SU-DHL-6 (cell line): Measurements from ENCODE around the gene ECHS1.

Source experiments
- H2AFZ ChIP-seq: fragments of 200-600 bp; sonication (generic); 2 replicates; pipeline ENCODE4 v1.6.1; 2014; ENCODE audit warnings: low read depth, mild to moderate bottlenecking, moderate library complexity, mixed read lengths, antibody characterized with exemption, low read length; ENCODE audit not compliant: severe bottlenecking
- H3F3A ChIP-seq: fragments of 200-600 bp; shearing (Covaris generic); 2 replicates; pipeline ENCODE4 v1.6.0; 2016; ENCODE audit warnings: antibody characterized with exemption, mild to moderate bottlenecking; ENCODE audit not compliant: insufficient read depth
- H3K27ac ChIP-seq: fragments of 200-600 bp; sonication (generic); 2 replicates; pipeline ENCODE4 v1.5.1; 2016; ENCODE audit warnings: low read depth, mild to moderate bottlenecking, low read length, moderate library complexity, mixed read lengths
- H3K27me3 ChIP-seq: fragments of 200-600 bp; sonication (generic), shearing (Covaris generic); 2 replicates; pipeline ENCODE4 v1.6.0; 2014; ENCODE audit warnings: mild to moderate bottlenecking, low read length
- H3K36me3 ChIP-seq: fragments of 200-600 bp; sonication (generic); 2 replicates; pipeline ENCODE4 v1.6.1; 2014; ENCODE audit warnings: mild to moderate bottlenecking, low read length, mixed read lengths
- H3K4me2 ChIP-seq: fragments of 300-600, 200-600 bp; shearing (Covaris generic), sonication (generic); 2 replicates; pipeline ENCODE4 v1.6.0; 2014; ENCODE audit warnings: low read length, low read depth, mild to moderate bottlenecking; ENCODE audit not compliant: poor library complexity, severe bottlenecking
- H3K4me3 ChIP-seq: fragments of 200-600 bp; sonication (generic); 2 replicates; pipeline ENCODE4 v1.5.1; 2014; ENCODE audit warnings: antibody characterized with exemption, low read length, mild to moderate bottlenecking, mixed read lengths; ENCODE audit not compliant: insufficient read depth, poor library complexity, severe bottlenecking
- H3K79me2 ChIP-seq: fragments of 200-600 bp; sonication (generic); 2 replicates; pipeline ENCODE4 v1.6.1; 2014; ENCODE audit warnings: mild to moderate bottlenecking, low read length, moderate library complexity; ENCODE audit not compliant: insufficient read depth
- H3K9ac ChIP-seq: fragments of 200-600 bp; sonication (generic); 2 replicates; pipeline ENCODE4 v1.7.0; 2014; ENCODE audit warnings: mild to moderate bottlenecking, low read length
- H3K9me2 ChIP-seq: fragments of 200-600 bp; sonication (generic); replicated peaks from 2 replicates; pipeline ENCODE4 v1.6.1; 2014; ENCODE audit warnings: low read length; ENCODE audit not compliant: insufficient read depth
- H3K9me3 ChIP-seq: fragments of 200-600 bp; sonication (generic); 2 replicates; pipeline ENCODE4 v1.6.1; 2014; ENCODE audit warnings: low read length, mixed read lengths; ENCODE audit not compliant: insufficient read depth
- H4K20me1 ChIP-seq: fragments of 200-600 bp; sonication (generic); 2 replicates; pipeline ENCODE4 v1.6.1; 2014; ENCODE audit warnings: low read depth, mild to moderate bottlenecking, antibody characterized with exemption, low read length, moderate library complexity, mixed read lengths
- EZH2phosphoT487 ChIP-seq: fragments of 200-600 bp; sonication (generic), shearing (Covaris generic); conservative IDR thresholded peaks from 2 replicates; pipeline ENCODE4 v1.6.1; 2018; ENCODE audit warnings: mild to moderate bottlenecking, antibody characterized with exemption, low read length, moderate library complexity, mixed read lengths
- TF ChIP-seq, protein P1 (sequence below): fragments of 200-600 bp; sonication (generic); IDR thresholded peaks from one replicate; pipeline ENCODE4 v1.5.1; 2017; ENCODE audit warnings: antibody characterized with exemption, mild to moderate bottlenecking, low read length, moderate library complexity; ENCODE audit not compliant: insufficient read depth, poor library complexity, severe bottlenecking

Gene ECHS1

DNA sequence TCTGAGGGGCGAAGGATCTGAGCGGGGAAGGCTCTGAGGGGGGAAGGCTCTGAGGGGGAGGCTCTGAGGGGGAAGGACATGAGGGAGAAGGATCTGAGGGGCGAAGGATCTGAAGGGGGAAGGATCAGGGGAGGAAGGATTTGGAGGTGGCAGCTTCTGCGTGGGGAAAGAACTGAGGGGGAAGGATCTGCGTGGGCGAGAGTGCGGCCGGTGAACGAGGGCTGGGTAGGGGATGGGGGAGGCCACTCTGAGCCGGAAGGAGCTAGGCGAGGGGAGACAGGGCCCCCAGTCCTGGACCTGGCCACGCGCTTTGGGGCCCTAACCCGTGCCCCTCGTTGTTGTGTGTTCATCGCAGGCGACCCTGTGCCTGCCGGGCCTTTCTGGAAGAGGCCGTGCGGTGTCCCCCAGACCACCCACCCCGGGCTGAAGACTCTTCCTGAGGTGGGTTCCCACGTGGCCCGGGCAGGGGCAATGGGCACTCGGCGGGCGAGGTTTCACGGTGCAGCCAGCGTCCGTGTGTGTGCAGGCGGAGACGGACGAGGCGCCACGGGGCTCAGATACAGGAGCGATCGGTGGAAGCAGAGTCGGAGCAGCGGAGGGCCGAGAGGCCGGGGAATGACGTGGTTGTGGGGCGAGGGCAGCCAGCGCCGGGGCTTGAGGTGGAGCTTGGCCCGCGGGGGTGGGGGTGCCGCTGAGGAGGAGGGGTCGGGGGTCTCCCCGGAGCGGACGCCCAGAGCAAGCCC is 38.5 kb downstream of the ECHS1 start:
- no peaks in the 10 kb centered on the region for H3F3A ChIP-seq
- H3K9me2 ChIP-seq: no peaks in the 10 kb centered on the region
- no peak overlapping the region for H3K4me2 ChIP-seq
- no peaks in the 10 kb centered on the region for H3K79me2 ChIP-seq
- no peaks in the 10 kb centered on the region; the same call in 1 of the 2 replicates for H3K9me3 ChIP-seq
- no peak overlapping the region for H3K4me3 ChIP-seq
- no peaks in the 10 kb centered on the region for H3K36me3 ChIP-seq
- H2AFZ ChIP-seq: no peak overlapping the region
- no peak overlapping the region for H3K27ac ChIP-seq
- H3K27me3 ChIP-seq: no peaks in the 10 kb centered on the region
- H3K9ac ChIP-seq: no peak overlapping the region
- H4K20me1 ChIP-seq: no peaks in the 10 kb centered on the region
- TF ChIP-seq, protein P1, sequence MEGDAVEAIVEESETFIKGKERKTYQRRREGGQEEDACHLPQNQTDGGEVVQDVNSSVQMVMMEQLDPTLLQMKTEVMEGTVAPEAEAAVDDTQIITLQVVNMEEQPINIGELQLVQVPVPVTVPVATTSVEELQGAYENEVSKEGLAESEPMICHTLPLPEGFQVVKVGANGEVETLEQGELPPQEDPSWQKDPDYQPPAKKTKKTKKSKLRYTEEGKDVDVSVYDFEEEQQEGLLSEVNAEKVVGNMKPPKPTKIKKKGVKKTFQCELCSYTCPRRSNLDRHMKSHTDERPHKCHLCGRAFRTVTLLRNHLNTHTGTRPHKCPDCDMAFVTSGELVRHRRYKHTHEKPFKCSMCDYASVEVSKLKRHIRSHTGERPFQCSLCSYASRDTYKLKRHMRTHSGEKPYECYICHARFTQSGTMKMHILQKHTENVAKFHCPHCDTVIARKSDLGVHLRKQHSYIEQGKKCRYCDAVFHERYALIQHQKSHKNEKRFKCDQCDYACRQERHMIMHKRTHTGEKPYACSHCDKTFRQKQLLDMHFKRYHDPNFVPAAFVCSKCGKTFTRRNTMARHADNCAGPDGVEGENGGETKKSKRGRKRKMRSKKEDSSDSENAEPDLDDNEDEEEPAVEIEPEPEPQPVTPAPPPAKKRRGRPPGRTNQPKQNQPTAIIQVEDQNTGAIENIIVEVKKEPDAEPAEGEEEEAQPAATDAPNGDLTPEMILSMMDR: no peak
- no peak for TF ChIP-seq EZH2phosphoT487

DNA sequence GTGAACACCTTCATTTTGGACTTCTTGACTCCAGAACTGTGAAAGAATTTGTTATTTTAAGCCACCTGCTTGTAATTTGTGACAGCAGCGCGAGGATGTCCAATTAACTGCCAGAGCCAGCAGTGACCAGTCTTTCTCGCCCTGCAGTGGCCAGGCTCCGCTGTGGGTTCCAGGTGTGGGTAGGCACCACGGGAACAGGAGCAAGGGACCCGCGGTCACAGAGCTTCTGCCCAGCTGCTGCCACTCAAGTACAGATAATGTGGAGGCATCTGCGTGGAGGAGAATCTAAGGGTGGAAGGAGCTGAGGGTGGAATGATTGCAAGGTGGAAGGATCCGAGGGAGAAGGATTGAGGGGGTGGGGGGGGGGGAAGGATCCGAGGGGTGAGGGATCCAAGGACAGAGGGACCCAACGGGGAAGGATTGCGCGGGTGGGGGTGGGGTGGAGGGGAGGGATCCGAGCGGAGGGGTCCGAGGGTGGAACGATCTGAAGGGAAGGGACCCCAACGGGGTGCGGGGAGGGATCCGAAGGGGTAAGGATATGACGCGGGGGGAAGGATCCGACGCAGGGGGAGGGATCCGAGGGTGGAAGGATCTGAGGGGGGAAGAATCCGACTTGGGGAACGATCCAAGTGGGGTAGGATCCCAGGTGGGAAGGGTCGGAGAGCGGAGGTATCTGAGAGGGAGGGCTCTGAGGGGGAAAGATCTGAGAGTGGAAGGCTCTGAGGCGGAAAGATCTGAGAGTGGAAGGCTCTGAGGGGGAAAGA is 40.0 kb downstream of the ECHS1 start:
- Histone ChIP-seq H4K20me1 (no peaks in the 10 kb centered on the region), H2AFZ (no peak overlapping the region), H3K9ac (no peak overlapping the region), H3F3A (0 out of 2 replicates have a peak, but pooled peaks cover 5% of the 10 kb centered on the region), H3K9me3 (no peaks in the 10 kb centered on the region; the same call in 1 of the 2 replicates), H3K4me3 (no peak overlapping the region), H3K9me2 (no peaks in the 10 kb centered on the region), H3K27ac (no peak overlapping the region), H3K79me2 (no peaks in the 10 kb centered on the region), H3K27me3 (no peaks in the 10 kb centered on the region), H3K36me3 (no peaks in the 10 kb centered on the region), H3K4me2 (no peak overlapping the region)
- no peak for TF ChIP-seq EZH2phosphoT487
- TF ChIP-seq, protein P1: no peak

DNA sequence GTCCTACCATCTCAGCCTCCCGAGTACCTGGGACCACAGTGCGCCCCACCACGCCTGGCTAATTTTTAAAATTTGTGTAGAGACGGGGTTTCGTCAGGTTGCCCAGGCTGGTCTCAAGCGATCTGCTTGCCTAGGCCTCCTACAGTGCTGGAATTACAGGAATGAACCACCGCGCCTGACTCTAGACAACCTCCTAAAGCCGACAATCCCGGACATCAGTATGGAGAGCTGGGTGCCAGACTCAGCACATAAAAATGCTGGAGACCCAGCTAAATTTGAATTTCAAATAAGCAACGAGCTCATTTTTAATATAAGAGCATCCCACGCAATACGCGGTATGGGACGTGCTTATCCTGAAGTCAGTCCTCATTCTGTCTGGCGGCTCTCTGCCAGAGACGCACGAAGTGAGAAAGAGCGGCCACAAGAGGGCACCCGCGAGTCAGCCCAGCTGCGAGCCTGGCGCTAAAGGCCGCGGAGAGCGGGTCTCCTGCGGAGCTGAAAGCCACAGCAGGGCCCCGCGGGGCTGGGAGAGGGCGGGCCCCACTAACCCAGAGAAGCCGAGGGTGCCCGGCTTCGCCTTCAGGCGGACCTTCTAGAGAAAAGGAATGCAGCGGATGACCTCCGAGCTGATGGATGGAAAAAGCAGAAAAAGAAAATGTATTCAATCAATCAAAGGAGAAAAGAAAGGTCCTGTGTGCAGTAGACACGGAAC is 43.5 kb downstream of the ECHS1 start:
- peak overlapping the region; percentile 41 for H3K4me2 ChIP-seq
- no peaks in the 10 kb centered on the region for H3K9me2 ChIP-seq
- no peaks in the 10 kb centered on the region for H3K36me3 ChIP-seq
- H3K9me3 ChIP-seq: no peaks in the 10 kb centered on the region
- H3K27me3 ChIP-seq: no peaks in the 10 kb centered on the region
- TF ChIP-seq, protein P1: peak; percentile 93
- TF ChIP-seq EZH2phosphoT487: no peak
- H4K20me1 ChIP-seq: no peaks in the 10 kb centered on the region
- no peak overlapping the region for H3K27ac ChIP-seq
- no peak overlapping the region for H3K9ac ChIP-seq
- 0 out of 2 replicates have a peak, but pooled peaks cover 5% of the 10 kb centered on the region for H3F3A ChIP-seq
- no peaks in the 10 kb centered on the region for H3K79me2 ChIP-seq
- no peak overlapping the region for H3K4me3 ChIP-seq
- H2AFZ ChIP-seq: no peak overlapping the region
